Motor neuron (in vitro differentiated cells): ENCODE results near the gene FOSB. TPM values are rescaled to one million over a fixed set of nuclear protein-coding genes. Genes with fewer than 3 reads are reported as not detected.

Source experiments
- ATAC-seq, 8 experiments: fragments of 200-7000 bp; cut with Tn5 transposase; replicated peaks in 6 of 8; 2 replicates each; pipeline ENCODE4 v1.8.0; 2021; ENCODE audit warnings: mild to moderate bottlenecking in 8 of 8, moderate library complexity in 8 of 8
- H3K27ac ChIP-seq, 2 donors: fragments of 250-450 bp; sonication (Bioruptor Pico); 2 replicates each; pipeline ENCODE4 v1.9.0; 2021; ENCODE audit warnings: antibody characterized with exemption in 2 of 2, mild to moderate bottlenecking in 2 of 2, moderate library complexity in 1 of 2
- H3K4me1 ChIP-seq, 2 donors: fragments of 250-450 bp; sonication (Bioruptor Pico); replicated peaks in 1 of 2; 2 replicates each; pipeline ENCODE4 v1.6.1; 2021; ENCODE audit warnings: antibody characterized with exemption in 2 of 2, mild to moderate bottlenecking in 2 of 2, moderate library complexity in 1 of 2
- H3K4me3 ChIP-seq, 5 donors: fragments of 250-450 bp; sonication (Bioruptor Pico); 2 replicates each; pipeline ENCODE4 v1.9.0; 2021; ENCODE audit warnings: antibody characterized with exemption in 5 of 5, mild to moderate bottlenecking in 5 of 5, moderate library complexity in 4 of 5
- WGBS, 10 experiments: fragments of 450-650 bp; shearing (Covaris generic); methylation state at CpG; one replicate each; pipeline ENCODE4 v1.0.0; 2022; 5-methylcytosine and 5-hydroxymethylcytosine counted together
- in situ Hi-C, 9 experiments: fragments of 400-800 bp; cut with MboI; loops; one replicate each; pipeline ENCODE4 v1.15.0; 2021; ENCODE audit warnings: low sequenced_read_pairs in 9 of 9, low pct_unique_long_range_greater_than_20kb in 2 of 9; ENCODE audit not compliant: unreplicated experiment in 9 of 9
- total RNA-seq, 8 experiments: library from RNA; unstranded; fragments of 300-600 nt; gene quantifications; 2 replicates each; pipeline versions ENCODE4 v1.2.3 to v1.2.4, GENCODE V29; 2022

FOSB gene
- total RNA-seq, 8 experiments from 2014 or later = 1.6 to 16.8 (median 4.0) TPM

DNA sequence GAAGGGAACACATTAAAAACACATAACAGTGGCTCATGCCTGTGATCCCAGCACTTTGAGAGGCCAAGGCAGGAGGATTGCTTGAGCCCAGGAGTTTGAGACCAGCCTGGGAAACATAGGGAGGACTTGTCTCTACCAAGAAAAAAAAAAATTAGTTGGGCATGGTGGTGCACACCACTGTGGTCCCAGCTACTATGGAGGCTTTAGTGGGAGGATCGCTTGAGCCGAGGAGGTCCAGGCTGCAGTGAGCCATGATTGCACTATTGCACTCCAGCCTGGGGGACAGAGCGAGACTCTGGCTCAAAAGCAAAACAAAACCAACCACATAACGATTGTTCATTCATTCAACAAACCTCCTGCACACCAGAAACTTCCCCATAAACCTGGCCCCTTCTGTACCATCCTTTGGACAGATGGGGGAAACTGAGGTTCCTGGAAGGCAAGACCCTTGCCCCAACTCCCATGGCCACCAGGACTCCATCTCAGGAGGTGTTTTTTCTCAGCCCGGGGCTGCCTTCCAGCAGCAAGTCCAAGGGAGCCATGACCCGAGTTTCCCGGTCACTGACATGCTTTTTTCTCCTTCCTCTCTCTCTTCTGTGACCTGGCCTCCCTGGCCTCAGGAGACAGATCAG, 4.3 kb downstream of the FOSB start:
- Histone ChIP-seq H3K4me1 (peaks cover 0 to 11% of the 10 kb centered on the region in 2 donors), H3K27ac (no peak overlapping the region), H3K4me3 (peak overlapping the region in 1 of 5 donors; percentile 11)
- 0 to 100% (median 82%) methylated on average over 1 to 4 of the region's 7 CpGs; no CpG with 5 or more reads in 4 of the 10 experiments for WGBS, 10 experiments
- in situ Hi-C loops = no loop called here
- ATAC-seq = no peak

DNA sequence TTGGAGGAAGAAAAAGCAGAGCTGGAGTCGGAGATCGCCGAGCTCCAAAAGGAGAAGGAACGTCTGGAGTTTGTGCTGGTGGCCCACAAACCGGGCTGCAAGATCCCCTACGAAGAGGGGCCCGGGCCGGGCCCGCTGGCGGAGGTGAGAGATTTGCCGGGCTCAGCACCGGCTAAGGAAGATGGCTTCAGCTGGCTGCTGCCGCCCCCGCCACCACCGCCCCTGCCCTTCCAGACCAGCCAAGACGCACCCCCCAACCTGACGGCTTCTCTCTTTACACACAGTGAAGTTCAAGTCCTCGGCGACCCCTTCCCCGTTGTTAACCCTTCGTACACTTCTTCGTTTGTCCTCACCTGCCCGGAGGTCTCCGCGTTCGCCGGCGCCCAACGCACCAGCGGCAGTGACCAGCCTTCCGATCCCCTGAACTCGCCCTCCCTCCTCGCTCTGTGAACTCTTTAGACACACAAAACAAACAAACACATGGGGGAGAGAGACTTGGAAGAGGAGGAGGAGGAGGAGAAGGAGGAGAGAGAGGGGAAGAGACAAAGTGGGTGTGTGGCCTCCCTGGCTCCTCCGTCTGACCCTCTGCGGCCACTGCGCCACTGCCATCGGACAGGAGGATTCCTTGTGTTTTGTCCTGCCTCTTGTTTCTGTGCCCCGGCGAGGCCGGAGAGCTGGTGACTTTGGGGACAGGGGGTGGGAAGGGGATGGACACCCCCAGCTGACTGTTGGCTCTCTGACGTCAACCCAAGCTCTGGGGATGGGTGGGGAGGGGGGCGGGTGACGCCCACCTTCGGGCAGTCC, 5.0 kb downstream of the FOSB start:
- WGBS, 10 experiments = 0 to 91% (median 64%) methylated on average over 1 to 10 of the region's 44 CpGs; no CpG with 5 or more reads in 6 of the 10 experiments
- Histone ChIP-seq H3K27ac (no peak overlapping the region), H3K4me3 (peak overlapping the region in 1 of 5 donors; percentile 11), H3K4me1 (peaks cover under 1 to 11% of the 10 kb centered on the region in 2 donors)
- in situ Hi-C loops = no loop called here
- ATAC-seq = no peak

DNA sequence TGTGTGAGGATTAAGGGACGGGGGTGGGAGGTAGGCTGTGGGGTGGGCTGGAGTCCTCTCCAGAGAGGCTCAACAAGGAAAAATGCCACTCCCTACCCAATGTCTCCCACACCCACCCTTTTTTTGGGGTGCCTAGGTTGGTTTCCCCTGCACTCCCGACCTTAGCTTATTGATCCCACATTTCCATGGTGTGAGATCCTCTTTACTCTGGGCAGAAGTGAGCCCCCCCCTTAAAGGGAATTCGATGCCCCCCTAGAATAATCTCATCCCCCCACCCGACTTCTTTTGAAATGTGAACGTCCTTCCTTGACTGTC, 5.5 kb downstream of the FOSB start:
- Histone ChIP-seq H3K4me3 (no peak overlapping the region), H3K27ac (no peak overlapping the region), H3K4me1 (peaks cover 3 to 11% of the 10 kb centered on the region in 2 donors)
- in situ Hi-C loops = no loop called here
- no peak for ATAC-seq
- WGBS, 10 experiments = 0% methylated on average over 1 of the region's 5 CpGs; no CpG with 5 or more reads in 9 of the 10 experiments

DNA sequence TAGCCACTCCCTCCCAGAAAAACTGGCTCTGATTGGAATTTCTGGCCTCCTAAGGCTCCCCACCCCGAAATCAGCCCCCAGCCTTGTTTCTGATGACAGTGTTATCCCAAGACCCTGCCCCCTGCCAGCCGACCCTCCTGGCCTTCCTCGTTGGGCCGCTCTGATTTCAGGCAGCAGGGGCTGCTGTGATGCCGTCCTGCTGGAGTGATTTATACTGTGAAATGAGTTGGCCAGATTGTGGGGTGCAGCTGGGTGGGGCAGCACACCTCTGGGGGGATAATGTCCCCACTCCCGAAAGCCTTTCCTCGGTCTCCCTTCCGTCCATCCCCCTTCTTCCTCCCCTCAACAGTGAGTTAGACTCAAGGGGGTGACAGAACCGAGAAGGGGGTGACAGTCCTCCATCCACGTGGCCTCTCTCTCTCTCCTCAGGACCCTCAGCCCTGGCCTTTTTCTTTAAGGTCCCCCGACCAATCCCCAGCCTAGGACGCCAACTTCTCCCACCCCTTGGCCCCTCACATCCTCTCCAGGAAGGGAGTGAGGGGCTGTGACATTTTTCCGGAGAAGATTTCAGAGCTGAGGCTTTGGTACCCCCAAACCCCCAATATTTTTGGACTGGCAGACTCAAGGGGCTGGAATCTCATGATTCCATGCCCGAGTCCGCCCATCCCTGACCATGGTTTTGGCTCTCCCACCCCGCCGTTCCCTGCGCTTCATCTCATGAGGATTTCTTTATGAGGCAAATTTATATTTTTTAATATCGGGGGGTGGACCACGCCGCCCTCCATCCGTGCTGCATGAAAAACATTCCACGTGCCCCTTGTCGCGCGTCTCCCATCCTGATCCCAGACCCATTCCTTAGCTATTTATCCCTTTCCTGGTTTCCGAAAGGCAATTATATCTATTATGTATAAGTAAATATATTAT, 6.1 kb downstream of the FOSB start:
- H3K27ac ChIP-seq = no peak overlapping the region
- ATAC-seq = no peak
- in situ Hi-C loops = no loop called here
- WGBS, 10 experiments = 0 to 100% (median 80%) methylated on average over 1 to 9 of the region's 27 CpGs; no CpG with 5 or more reads in 7 of the 10 experiments
- peaks cover 3 to 11% of the 10 kb centered on the region in 2 donors for H3K4me1 ChIP-seq
- no peak overlapping the region for H3K4me3 ChIP-seq

DNA sequence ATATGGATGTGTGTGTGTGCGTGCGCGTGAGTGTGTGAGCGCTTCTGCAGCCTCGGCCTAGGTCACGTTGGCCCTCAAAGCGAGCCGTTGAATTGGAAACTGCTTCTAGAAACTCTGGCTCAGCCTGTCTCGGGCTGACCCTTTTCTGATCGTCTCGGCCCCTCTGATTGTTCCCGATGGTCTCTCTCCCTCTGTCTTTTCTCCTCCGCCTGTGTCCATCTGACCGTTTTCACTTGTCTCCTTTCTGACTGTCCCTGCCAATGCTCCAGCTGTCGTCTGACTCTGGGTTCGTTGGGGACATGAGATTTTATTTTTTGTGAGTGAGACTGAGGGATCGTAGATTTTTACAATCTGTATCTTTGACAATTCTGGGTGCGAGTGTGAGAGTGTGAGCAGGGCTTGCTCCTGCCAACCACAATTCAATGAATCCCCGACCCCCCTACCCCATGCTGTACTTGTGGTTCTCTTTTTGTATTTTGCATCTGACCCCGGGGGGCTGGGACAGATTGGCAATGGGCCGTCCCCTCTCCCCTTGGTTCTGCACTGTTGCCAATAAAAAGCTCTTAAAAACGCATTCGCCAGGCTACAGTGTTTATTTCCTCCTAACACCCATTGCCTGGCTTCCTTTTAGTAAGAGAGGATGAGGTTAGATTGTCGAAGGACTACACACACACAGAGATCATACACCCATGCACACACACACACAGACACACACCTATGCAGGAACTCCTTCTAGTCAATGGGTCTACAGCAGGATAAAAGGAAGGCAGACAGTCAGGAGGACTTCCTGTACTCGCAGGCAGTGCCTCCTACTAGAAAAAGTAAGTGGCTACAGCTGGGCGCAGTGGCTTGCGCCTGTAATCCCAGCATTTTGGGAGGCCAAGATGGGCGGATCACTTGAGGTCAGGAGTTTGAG, 7.1 kb downstream of the FOSB start:
- in situ Hi-C loops = loop anchor here in 2 of 9 experiments (5.0 kb wide), 1 partner anchor 38 kb away; no protein-coding TSS in a partner anchor
- peaks cover 3 to 10% of the 10 kb centered on the region in 2 donors for H3K4me1 ChIP-seq
- ATAC-seq = peak in 3 of 8 experiments; percentile 0
- H3K4me3 ChIP-seq = no peak overlapping the region
- no peak overlapping the region for H3K27ac ChIP-seq
- 48 to 100% (median 68%) methylated on average over 1 to 17 of the region's 28 CpGs for WGBS, 10 experiments

DNA sequence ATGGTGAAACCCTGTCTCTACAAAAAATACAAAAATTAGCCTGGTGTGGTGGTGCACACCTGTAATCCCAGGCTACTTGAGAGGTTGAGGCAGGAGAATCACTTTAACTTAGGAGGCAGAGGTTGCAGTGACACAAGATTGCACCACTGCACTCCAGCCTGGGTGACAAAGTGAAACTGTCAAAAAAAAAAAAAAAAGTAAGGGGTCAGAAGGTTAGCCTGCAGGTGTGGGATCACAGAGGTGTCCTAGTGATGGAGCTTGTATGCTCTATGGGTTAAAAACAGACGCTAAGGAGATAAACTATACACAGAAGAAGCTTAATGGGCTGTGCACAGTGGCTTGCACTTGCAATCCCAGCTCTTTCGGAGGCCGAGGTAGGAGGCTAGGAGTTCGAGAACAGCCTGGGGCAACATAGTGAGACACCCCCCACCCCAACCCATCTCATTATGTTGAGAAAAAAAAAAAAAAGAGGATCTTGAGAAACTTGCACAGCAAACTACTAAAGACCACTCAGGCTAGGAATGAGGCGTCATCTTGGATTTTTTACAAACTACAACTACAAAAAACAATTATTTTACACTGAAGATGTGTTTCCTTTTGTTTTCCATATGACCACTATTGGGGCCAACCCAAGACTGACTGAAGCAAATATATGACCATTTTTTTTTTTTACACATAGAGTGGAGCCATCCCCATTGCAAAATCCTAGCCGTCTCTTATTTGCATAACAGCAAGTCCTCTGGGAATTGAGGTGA, 7.9 kb downstream of the FOSB start:
- H3K4me3 ChIP-seq = no peak overlapping the region
- 0 to 100% (median 73%) methylated on average over 1 to 6 of the region's 6 CpGs; no CpG with 5 or more reads in 1 of the 10 experiments for WGBS, 10 experiments
- no peak overlapping the region for H3K27ac ChIP-seq
- in situ Hi-C loops = loop anchor here in 2 of 9 experiments (5.0 kb wide), 1 partner anchor 38 kb away; no protein-coding TSS in a partner anchor
- peaks cover 3 to 7% of the 10 kb centered on the region in 2 donors for H3K4me1 ChIP-seq
- ATAC-seq = peak in 2 of 8 experiments; percentile 0 to 2

DNA sequence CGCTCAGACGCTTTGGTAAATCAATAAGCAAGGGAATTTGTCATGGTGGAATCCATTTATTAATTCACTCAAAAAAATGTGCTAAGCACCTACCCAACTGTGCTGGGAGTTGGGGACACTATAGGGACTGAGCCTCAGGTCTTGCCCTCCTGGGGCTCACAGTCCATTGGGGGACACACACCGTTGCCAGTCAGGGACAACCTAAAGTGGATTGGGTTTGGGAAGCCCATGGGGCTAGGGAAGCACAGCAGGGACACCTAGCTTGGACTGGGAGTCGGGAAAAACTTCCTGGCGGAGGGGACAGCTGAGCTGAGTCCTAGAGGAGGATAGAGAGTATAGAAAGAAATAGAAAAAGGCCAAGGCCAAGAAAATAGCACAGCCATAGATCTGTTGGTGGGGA, 8.5 kb downstream of the FOSB start:
- Histone ChIP-seq H3K27ac (no peak overlapping the region), H3K4me3 (no peak overlapping the region), H3K4me1 (peaks cover 3 to 7% of the 10 kb centered on the region in 2 donors)
- ATAC-seq = peak in 1 of 8 experiments; percentile 4
- in situ Hi-C loops = loop anchor here in 2 of 9 experiments (5.0 kb wide), 1 partner anchor 39 kb away; no protein-coding TSS in a partner anchor
- WGBS, 10 experiments = 18 to 70% (median 42%) methylated on average over 2 to 5 of the region's 5 CpGs; no CpG with 5 or more reads in 3 of the 10 experiments

DNA sequence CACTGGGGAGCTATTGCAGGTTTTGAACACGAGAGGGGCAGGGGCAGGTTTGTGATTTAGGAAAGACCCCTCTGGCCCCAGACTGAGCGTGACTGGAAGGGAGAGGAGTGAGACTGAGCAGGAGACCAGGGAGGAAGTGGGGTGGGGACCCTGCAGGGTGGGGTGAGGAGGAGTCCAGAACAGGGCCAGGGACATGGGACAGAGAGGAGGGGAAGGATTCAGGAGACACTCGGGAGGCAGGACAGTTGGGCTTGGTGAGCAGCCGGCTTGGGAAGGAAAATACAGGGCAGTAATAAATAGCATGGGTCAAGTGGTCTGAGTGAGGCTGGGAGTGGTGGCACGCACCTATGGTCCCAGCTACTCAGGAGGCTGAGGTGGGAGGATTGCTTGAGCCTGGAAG, 9.4 kb downstream of the FOSB start:
- in situ Hi-C loops = loop anchor here in 2 of 9 experiments (5.0 kb wide), 1 partner anchor 40 kb away; no protein-coding TSS in a partner anchor
- Histone ChIP-seq H3K4me3 (no peak overlapping the region), H3K27ac (no peak overlapping the region), H3K4me1 (peaks cover 3 to 7% of the 10 kb centered on the region in 2 donors)
- ATAC-seq = peak in 1 of 8 experiments; percentile 4
- 17 to 86% (median 40%) methylated on average over 1 to 4 of the region's 5 CpGs; no CpG with 5 or more reads in 1 of the 10 experiments for WGBS, 10 experiments

DNA sequence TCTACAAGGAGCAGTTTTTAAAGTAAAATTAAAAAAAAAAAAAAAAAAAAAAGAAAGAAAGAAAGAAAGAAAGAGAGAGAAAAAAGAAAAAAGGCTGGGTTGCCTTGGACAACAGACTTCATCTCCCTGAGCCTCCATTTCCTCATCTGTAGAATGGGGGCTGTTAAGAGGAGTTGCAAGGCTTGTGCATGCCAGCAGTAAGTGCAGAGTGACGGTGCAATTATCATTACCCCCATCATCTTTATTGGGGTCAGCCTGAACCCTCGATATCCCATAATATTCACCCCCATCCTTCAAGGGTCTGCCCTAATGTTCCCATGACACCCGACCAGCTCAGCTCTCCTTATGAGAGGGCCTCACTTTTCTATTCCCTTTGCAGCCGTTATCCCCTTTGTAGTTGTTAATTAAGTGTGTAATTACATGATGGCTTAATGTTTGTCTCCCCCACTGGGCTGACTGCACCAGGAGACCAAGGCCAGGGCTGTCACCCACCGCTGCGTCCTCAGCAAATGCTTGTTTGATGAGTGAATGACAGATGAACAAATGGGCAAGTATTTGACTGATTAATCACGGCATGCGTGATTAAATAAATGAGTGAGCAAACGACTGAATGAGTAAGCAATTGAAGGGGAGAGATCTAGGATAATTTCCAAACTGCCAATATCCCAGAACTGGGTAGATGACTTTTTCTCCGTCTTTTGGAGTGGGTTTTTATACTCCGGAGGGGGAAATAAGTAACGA, 10.1 kb downstream of the FOSB start:
- WGBS, 10 experiments = 0 to 63% (median 6%) methylated on average over 2 to 10 of the region's 12 CpGs
- peak in 6 of 8 experiments; percentile 2 to 24 (median 16) for ATAC-seq
- in situ Hi-C loops = loop anchor here in 2 of 9 experiments (5.0 kb wide), 1 partner anchor 41 kb away; no protein-coding TSS in a partner anchor
- no peak overlapping the region for H3K27ac ChIP-seq
- peak overlapping the region; percentile 50 to 71 (median 59) for H3K4me3 ChIP-seq
- peaks cover 0 to 3% of the 10 kb centered on the region in 2 donors for H3K4me1 ChIP-seq

DNA sequence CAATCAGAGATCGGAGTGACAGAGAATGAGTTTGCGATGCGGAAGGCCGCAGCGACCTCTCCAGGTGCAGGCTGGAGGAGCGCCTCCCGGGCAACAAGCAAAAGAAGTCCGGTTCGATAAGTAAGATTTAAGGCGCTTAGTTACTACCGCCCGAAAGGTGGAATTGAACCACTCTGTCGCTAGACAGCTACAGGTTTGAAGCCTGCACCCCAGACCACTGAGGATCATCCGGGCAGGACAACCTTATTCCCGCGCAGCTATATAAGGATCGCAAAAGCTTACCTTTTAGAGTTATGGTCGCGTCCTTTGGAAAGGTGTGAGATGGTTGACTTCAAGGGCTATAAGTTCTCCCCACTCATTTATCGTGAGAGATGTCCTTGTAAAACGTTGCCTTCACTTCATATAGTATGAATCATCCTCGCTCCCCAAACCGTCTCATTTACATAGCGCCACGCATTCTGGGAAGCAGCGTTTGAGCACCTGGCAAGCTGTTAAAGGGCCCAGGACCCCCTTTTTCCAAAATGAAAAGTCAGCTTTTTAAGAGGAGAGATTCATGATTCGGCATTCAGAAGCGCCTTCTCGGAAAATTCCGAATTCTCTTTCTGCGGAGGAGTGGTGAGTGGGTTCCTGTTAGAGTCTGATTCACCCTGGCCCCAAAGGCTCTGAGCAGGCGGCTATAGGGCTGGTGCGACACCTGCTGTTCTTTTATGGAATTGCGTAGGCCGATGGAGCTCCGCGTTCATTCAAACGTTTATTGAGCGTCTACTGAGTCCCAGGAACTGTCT, 10.8 kb downstream of the FOSB start:
- H3K4me1 ChIP-seq = peaks cover 0 to 3% of the 10 kb centered on the region in 2 donors
- H3K4me3 ChIP-seq = peak overlapping the region; percentile 50 to 71 (median 59)
- in situ Hi-C loops = loop anchor here in 2 of 9 experiments (5.0 kb wide), 1 partner anchor 41 kb away; no protein-coding TSS in a partner anchor
- H3K27ac ChIP-seq = peak overlapping the region; percentile 93 to 99
- WGBS, 10 experiments = 0 to 3% (median 0%) methylated on average over 1 to 31 of the region's 39 CpGs; no CpG with 5 or more reads in 1 of the 10 experiments
- peak; percentile 45 to 97 (median 95) for ATAC-seq
